IPS-18c (cell line): Measurements from ENCODE around the gene BACH2.

Source experiments
- H3K4me3 ChIP-seq: 2 replicates; pipeline ENCODE4 v1.7.0; 2013; ENCODE audit warnings: low read depth, mild to moderate bottlenecking, low read length, moderate library complexity; ENCODE audit not compliant: insufficient read depth
- H3K9me3 ChIP-seq: one replicate; pipeline ENCODE4 v1.6.1; 2013; ENCODE audit warnings: mild to moderate bottlenecking, low read length, moderate library complexity; ENCODE audit not compliant: control insufficient read depth, insufficient read depth

BACH2 gene

GRCh38 chr6:90186637-90187371 lies 109.8 kb downstream of the BACH2 start:
- H3K4me3 ChIP-seq = no peak overlapping the region

GRCh38 chr6:90186026-90186425 lies 110.6 kb downstream of the BACH2 start:
- Histone ChIP-seq H3K4me3 (no peak overlapping the region), H3K9me3 (no peaks in the 10 kb centered on the region)

More at GRCh38 chr6:90186637-90187371, 109.8 kb downstream of the BACH2 start:
- H3K9me3 ChIP-seq = no peaks in the 10 kb centered on the region

GRCh38 chr6:90184334-90185298 lies 112.0 kb downstream of the BACH2 start:
- H3K4me3 ChIP-seq = no peak overlapping the region
- no peaks in the 10 kb centered on the region for H3K9me3 ChIP-seq

- H3K4me3 ChIP-seq = no peak overlapping the region
- no peaks in the 10 kb centered on the region for H3K9me3 ChIP-seq
Observed at GRCh38 chr6:90183587-90184333, 112.9 kb downstream of the BACH2 start.

- H3K4me3 ChIP-seq = no peak overlapping the region
- H3K9me3 ChIP-seq = no peaks in the 10 kb centered on the region
Observed at GRCh38 chr6:90180526-90180925, 116.1 kb downstream of the BACH2 start.

- Histone ChIP-seq H3K4me3 (no peak overlapping the region), H3K9me3 (no peaks in the 10 kb centered on the region)
Observed at GRCh38 chr6:90179190-90180169, 117.2 kb downstream of the BACH2 start.

GRCh38 chr6:90178384-90178855 lies 118.2 kb downstream of the BACH2 start:
- Histone ChIP-seq H3K9me3 (no peaks in the 10 kb centered on the region), H3K4me3 (no peak overlapping the region)

- Histone ChIP-seq H3K4me3 (no peak overlapping the region), H3K9me3 (no peaks in the 10 kb centered on the region)
Observed at GRCh38 chr6:90177544-90178383, 118.9 kb downstream of the BACH2 start.

- Histone ChIP-seq H3K4me3 (no peak overlapping the region), H3K9me3 (no peaks in the 10 kb centered on the region)
Observed at GRCh38 chr6:90175627-90176538, 120.8 kb downstream of the BACH2 start.

- Histone ChIP-seq H3K4me3 (no peak overlapping the region), H3K9me3 (no peaks in the 10 kb centered on the region)
Observed at GRCh38 chr6:90173262-90173925, 123.2 kb downstream of the BACH2 start.

GRCh38 chr6:90170601-90171000 lies 126.0 kb downstream of the BACH2 start:
- Histone ChIP-seq H3K9me3 (no peaks in the 10 kb centered on the region), H3K4me3 (no peak overlapping the region)

GRCh38 chr6:90169374-90169773 lies 127.3 kb downstream of the BACH2 start:
- Histone ChIP-seq H3K4me3 (no peak overlapping the region), H3K9me3 (no peaks in the 10 kb centered on the region)

- H3K4me3 ChIP-seq = no peak overlapping the region
- H3K9me3 ChIP-seq = no peaks in the 10 kb centered on the region
Observed at GRCh38 chr6:90168693-90169131, 127.9 kb downstream of the BACH2 start.
